GM15510 (cell line): ENCODE measurements around the gene KLHL20.

Experiments
- POLR2A ChIP-seq: IDR thresholded peaks from 3 replicates; pipeline ENCODE4 v1.6.1; 2011; ENCODE audit warnings: borderline replicate concordance; ENCODE audit not compliant: insufficient read length; ENCODE audit errors: extremely low read depth

KLHL20 gene

GRCh38 chr1:173714759-173715537, at the start of gene KLHL20:
TSS of gene KLHL20 (plus strand) at chr1:173714981. CDS start at chr1:173716044, 1,063 bp downstream.
- TF ChIP-seq POLR2A: peak; percentile 83

- no peak for TF ChIP-seq POLR2A
Observed at GRCh38 chr1:173666646-173667045, 48.1 kb upstream of the KLHL20 start.

GRCh38 chr1:173669491-173669941, 45.3 kb upstream of the KLHL20 start, which contains the start of gene ANKRD45:
TSS of gene ANKRD45 (minus strand) at chr1:173669851. CDS start at chr1:173659418, 10,433 bp downstream.
- no peak for TF ChIP-seq POLR2A

GRCh38 chr1:173682184-173682583, 32.6 kb upstream of the KLHL20 start:
- no peak for TF ChIP-seq POLR2A

- TF ChIP-seq POLR2A: no peak
Observed at GRCh38 chr1:173688300-173688699, 26.5 kb upstream of the KLHL20 start.

GRCh38 chr1:173693238-173693637, 21.5 kb upstream of the KLHL20 start:
- TF ChIP-seq POLR2A: no peak

GRCh38 chr1:173702736-173703135, 12.0 kb upstream of the KLHL20 start:
- no peak for TF ChIP-seq POLR2A

- no peak for TF ChIP-seq POLR2A
Observed at GRCh38 chr1:173705117-173705516, 9.7 kb upstream of the KLHL20 start.

GRCh38 chr1:173708787-173709186, 6.0 kb upstream of the KLHL20 start:
- TF ChIP-seq POLR2A: no peak

- no peak for TF ChIP-seq POLR2A
Observed at GRCh38 chr1:173714441-173714758, 381 bp upstream of the KLHL20 start.

GRCh38 chr1:173715538-173715844, 710 bp downstream of the KLHL20 start:
- no peak for TF ChIP-seq POLR2A

- no peak for TF ChIP-seq POLR2A
Observed at GRCh38 chr1:173717238-173717637, 2.5 kb downstream of the KLHL20 start.

- TF ChIP-seq POLR2A: no peak
Observed at GRCh38 chr1:173733912-173734311, 19.1 kb downstream of the KLHL20 start.

- no peak for TF ChIP-seq POLR2A
Observed at GRCh38 chr1:173742203-173742886, 27.6 kb downstream of the KLHL20 start.

GRCh38 chr1:173744651-173745050, 29.9 kb downstream of the KLHL20 start:
- TF ChIP-seq POLR2A: no peak

GRCh38 chr1:173749137-173749536, 34.4 kb downstream of the KLHL20 start:
- TF ChIP-seq POLR2A: no peak

GRCh38 chr1:173753830-173754229, 39.0 kb downstream of the KLHL20 start:
- TF ChIP-seq POLR2A: no peak

- TF ChIP-seq POLR2A: no peak
Observed at GRCh38 chr1:173757666-173758065, 42.9 kb downstream of the KLHL20 start.
